H1 (cell line): ENCODE data around the gene C19orf53. TPM values are rescaled to one million over a fixed set of nuclear protein-coding genes. Genes with fewer than 3 reads are reported as not detected.

Experiments
- CTCF ChIA-PET: fragments of 300-600 bp; sonication (Branson Sonifier 250); formaldehyde crosslinking; loops from one replicate; lab custom pipeline; 2021; ENCODE audit not compliant: partially characterized antibody; lab: Charles Lee
- POLR2A ChIA-PET: fragments of 300-600 bp; sonication (Branson Sonifier 250); formaldehyde crosslinking; loops from one replicate; lab custom pipeline; 2021; ENCODE audit warnings: inconsistent platforms; ENCODE audit not compliant: partially characterized antibody; lab: Charles Lee
- DNase-seq, 2 experiments: peaks; one replicate each; pipeline versions ENCODE4 v3.0.0 to v3.0.0-alpha.2; 2010 to 2022; ENCODE audit warnings: low spot score in 2 of 2, low read depth in 1 of 2, mixed read lengths in 1 of 2
- FAIRE-seq: peaks from 2 replicates; lab custom pipeline; 2011; peaks lifted over from hg19 to GRCh38; lab: Jason Lieb, UNC
- H2AFZ ChIP-seq: 2 replicates; pipeline ENCODE4 v1.8.1; 2012; ENCODE audit warnings: low read length, inconsistent platforms
- H2AK5ac ChIP-seq: 2 replicates; pipeline ENCODE4 v1.6.1; 2013; ENCODE audit warnings: low read depth, low read length
- H2BK120ac ChIP-seq: replicated peaks from 2 replicates; pipeline ENCODE3; 2013; ENCODE audit warnings: low read depth, low read length, inconsistent platforms
- H2BK12ac ChIP-seq: 2 replicates; pipeline ENCODE4 v1.6.1; 2013; ENCODE audit warnings: low read depth, low read length
- H2BK15ac ChIP-seq: 2 replicates; pipeline ENCODE4 v1.6.1; 2013; ENCODE audit warnings: low read length
- H2BK20ac ChIP-seq: 2 replicates; pipeline ENCODE4 v1.6.1; 2013; ENCODE audit warnings: low read length
- H2BK5ac ChIP-seq: 2 replicates; pipeline ENCODE4 v1.6.1; 2013; ENCODE audit warnings: low read depth, low read length
- H3K14ac ChIP-seq: 2 replicates; pipeline ENCODE4 v1.6.1; 2013; ENCODE audit warnings: inconsistent platforms; ENCODE audit not compliant: insufficient read length
- H3K18ac ChIP-seq: 2 replicates; pipeline ENCODE4 v1.6.1; 2013; ENCODE audit warnings: low read length; ENCODE audit errors: extremely low read depth
- H3K23ac ChIP-seq: 2 replicates; pipeline ENCODE4 v1.6.1; 2013; ENCODE audit warnings: inconsistent platforms; ENCODE audit not compliant: insufficient read length
- H3K23me2 ChIP-seq: 2 replicates; pipeline ENCODE4 v1.6.1; 2013; ENCODE audit warnings: low read depth, low read length
- H3K27ac ChIP-seq: 2 replicates; pipeline ENCODE4 v1.6.1; 2011; ENCODE audit warnings: low read depth, low read length, inconsistent platforms
- H3K27me3 ChIP-seq, 4 experiments: replicated peaks in 1 of 4; 1 replicate in 1 of 4; 2 replicates in 3 of 4; pipeline versions ENCODE4 v1.6.1 to v1.8.1; 2011 to 2013; ENCODE audit warnings: low read length in 3 of 4, mild to moderate bottlenecking in 3 of 4, inconsistent platforms in 2 of 4, mixed read lengths in 2 of 4, moderate library complexity in 1 of 4; ENCODE audit not compliant: control insufficient read depth in 3 of 4, insufficient read depth in 3 of 4; ENCODE audit errors: extremely low read depth in 1 of 4
- H3K36me3 ChIP-seq, 4 experiments: 2 replicates each; pipeline versions ENCODE4 v1.6.1 to v1.8.1; 2011 to 2013; ENCODE audit warnings: mild to moderate bottlenecking in 4 of 4, low read length in 3 of 4, moderate library complexity in 2 of 4, control low read depth in 1 of 4, inconsistent platforms in 1 of 4; ENCODE audit not compliant: insufficient read depth in 4 of 4, control insufficient read depth in 2 of 4
- H3K4ac ChIP-seq: replicated peaks from 2 replicates; pipeline ENCODE3; 2013; ENCODE audit warnings: low read length, low read depth, mixed read lengths, inconsistent platforms; ENCODE audit not compliant: insufficient read length
- H3K4me1 ChIP-seq, 4 experiments: replicated peaks in 1 of 4; 1 replicate in 1 of 4; 2 replicates in 3 of 4; pipeline versions ENCODE4 v1.6.1 to v1.8.1; 2011 to 2013; ENCODE audit warnings: low read length in 3 of 4, inconsistent platforms in 2 of 4, mixed read lengths in 1 of 4; ENCODE audit not compliant: insufficient read depth in 4 of 4, control insufficient read depth in 3 of 4
- H3K4me2 ChIP-seq, 2 experiments: 2 replicates each; pipeline versions ENCODE4 v1.6.1 to v1.8.1; 2011 to 2013; ENCODE audit warnings: low read depth in 2 of 2, low read length in 2 of 2, control low read depth in 1 of 2, inconsistent platforms in 1 of 2, mild to moderate bottlenecking in 1 of 2; ENCODE audit not compliant: insufficient read depth in 1 of 2
- H3K4me3 ChIP-seq, 4 experiments: fragments of 200-600, 300-600 bp in 1 of 4; sonication (generic), shearing (Covaris generic), sonication (Bioruptor Twin) in 1 of 4; 2 replicates each; pipeline versions ENCODE4 v1.5.1 to v1.8.1; 2011 to 2016; ENCODE audit warnings: low read length in 4 of 4, low read depth in 3 of 4, control low read depth in 2 of 4, inconsistent platforms in 2 of 4, mild to moderate bottlenecking in 2 of 4, mixed read lengths in 1 of 4, moderate library complexity in 1 of 4; ENCODE audit not compliant: insufficient read depth in 2 of 4; ENCODE audit errors: extremely low read depth in 1 of 4
- H3K56ac ChIP-seq: replicated peaks from 2 replicates; pipeline ENCODE3; 2013; ENCODE audit warnings: low read depth, mild to moderate bottlenecking, mixed read lengths, low read length, inconsistent platforms; ENCODE audit not compliant: insufficient read length
- H3K79me1 ChIP-seq: 2 replicates; pipeline ENCODE4 v1.6.1; 2013; ENCODE audit warnings: low read depth, low read length, control low read depth
- H3K79me2 ChIP-seq, 2 experiments: 2 replicates each; pipeline versions ENCODE4 v1.6.1 to v1.8.1; 2012 to 2013; ENCODE audit warnings: low read length in 2 of 2, mild to moderate bottlenecking in 2 of 2, inconsistent platforms in 1 of 2; ENCODE audit not compliant: insufficient read depth in 2 of 2, control insufficient read depth in 1 of 2
- H3K9ac ChIP-seq, 4 experiments: replicated peaks in 1 of 4; 1 replicate in 1 of 4; 2 replicates in 3 of 4; pipeline versions ENCODE4 v1.6.1 to v1.8.1; 2011 to 2013; ENCODE audit warnings: low read depth in 3 of 4, low read length in 3 of 4, control low read depth in 2 of 4, mild to moderate bottlenecking in 2 of 4, moderate library complexity in 2 of 4, inconsistent platforms in 1 of 4; ENCODE audit errors: extremely low read depth in 1 of 4
- H3K9me3 ChIP-seq, 2 experiments: 2 replicates each; pipeline versions ENCODE4 v1.6.1 to v1.8.1; 2012 to 2013; ENCODE audit warnings: mild to moderate bottlenecking in 2 of 2, moderate library complexity in 2 of 2, control low read depth in 1 of 2, inconsistent platforms in 1 of 2, low read depth in 1 of 2, low read length in 1 of 2, mixed read lengths in 1 of 2; ENCODE audit not compliant: insufficient read depth in 2 of 2
- H4K20me1 ChIP-seq, 2 experiments: replicated peaks in 1 of 2; 2 replicates each; pipeline versions ENCODE3 to v1.8.1; 2011 to 2013; ENCODE audit warnings: inconsistent platforms in 2 of 2, low read length in 2 of 2, mild to moderate bottlenecking in 1 of 2; ENCODE audit not compliant: insufficient read depth in 2 of 2, control insufficient read depth in 1 of 2
- H4K5ac ChIP-seq: 2 replicates; pipeline ENCODE4 v1.6.1; 2013; ENCODE audit warnings: low read length, low read depth, mixed read lengths, inconsistent platforms; ENCODE audit not compliant: insufficient read length
- H4K8ac ChIP-seq: 2 replicates; pipeline ENCODE4 v1.8.0; 2013; ENCODE audit warnings: mild to moderate bottlenecking, moderate library complexity, low read length, inconsistent platforms; ENCODE audit not compliant: insufficient read depth; ENCODE audit errors: extremely low read depth
- H4K91ac ChIP-seq: replicated peaks from 2 replicates; pipeline ENCODE3; 2013; ENCODE audit warnings: low read length, mixed read lengths, inconsistent platforms; ENCODE audit not compliant: insufficient read length
- TEAD4 ChIP-seq: IDR thresholded peaks from 2 replicates; pipeline ENCODE4 v1.6.1; 2012; ENCODE audit warnings: low read depth, low read length, inconsistent platforms, mixed read lengths
- polyA plus RNA-seq, 7 experiments: library from polyadenylated mRNA; depleted of rRNA in 3 of 7; stranded (reverse) in 5 of 7; unstranded in 2 of 7; fragments of >200 nt in 5 of 7; fragments of 200-250 nt in 2 of 7; gene quantifications; 1 replicate in 5 of 7; 2 replicates in 1 of 7; 4 replicates in 1 of 7; pipeline versions ENCODE4 v1.2.1 to v1.2.3, GENCODE V29; 2011 to 2013; ENCODE audit warnings: missing spikeins in 2 of 7, mixed read lengths in 2 of 7
- total RNA-seq: library from RNA; stranded (reverse); fragmentation: NEBNext Ultra II Directional; extraction: Animal tissue kit (Norgen Biotek cat#: 25700); gene quantifications from 2 replicates; pipeline ENCODE4 v1.2.1, GENCODE V29; 2021
- TF ChIP-seq, protein P1 (sequence below), 3 experiments: IDR thresholded peaks; 1 replicate in 2 of 3; 2 replicates in 1 of 3; pipeline versions ENCODE4 v1.5.1 to v1.6.1; 2011; ENCODE audit warnings: low read length in 3 of 3, mild to moderate bottlenecking in 3 of 3, inconsistent platforms in 2 of 3, low read depth in 1 of 3, moderate library complexity in 1 of 3; ENCODE audit not compliant: insufficient read depth in 1 of 3; ENCODE audit errors: control extremely low read depth in 1 of 3

The C19orf53 gene
- total and polyA plus RNA-seq, 2 of the 8 experiments (the other 6 are each of a cell fraction or from before 2014, with no cell fraction given), result 104 to 169 TPM

DNA sequence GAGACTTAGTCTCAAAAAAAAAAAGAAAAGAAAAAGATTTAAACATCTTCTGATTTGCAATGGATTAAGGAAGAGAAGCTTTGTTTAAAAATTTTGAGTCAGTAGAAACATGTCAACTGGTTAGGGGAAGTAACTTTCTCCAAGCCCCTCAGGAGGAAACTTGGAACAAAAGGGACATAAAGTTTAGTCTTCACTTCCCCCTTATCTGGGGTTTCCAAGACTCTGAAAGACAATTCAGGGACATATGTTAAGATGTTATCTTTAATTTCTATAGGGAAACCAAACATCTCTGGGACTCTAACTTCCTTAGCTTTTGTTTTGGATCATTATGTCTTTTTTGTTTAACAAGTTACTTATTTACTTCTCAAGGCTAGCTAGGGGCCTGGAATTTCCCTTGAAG lies 30.1 kb upstream of the C19orf53 start:
- no peaks in the 10 kb centered on the region; a peak in 1 of 4 replicates for H3K9me3 ChIP-seq
- FAIRE-seq (no peak), DNase-seq (no peak)

More for the DNA sequence above, 30.1 kb upstream of the C19orf53 start:
- Histone ChIP-seq H3K27me3 (no peaks in the 10 kb centered on the region), H2AFZ (no peak overlapping the region), H4K20me1 (no peaks in the 10 kb centered on the region), H3K4me1 (peaks cover 0 to 5% (median 3%) of the 10 kb centered on the region in 4 experiments; a peak in 3 of 7 replicates), H4K8ac (no peak overlapping the region), H2BK20ac (no peak overlapping the region), H3K23ac (no peak overlapping the region), H4K91ac (no peak overlapping the region), H2BK5ac (no peak overlapping the region), H3K36me3 (no peaks in the 10 kb centered on the region), H4K5ac (no peak overlapping the region), H2BK15ac (no peak overlapping the region), H3K4me2 (no peak overlapping the region), H3K14ac (no peak overlapping the region), H2BK120ac (no peak overlapping the region), H3K79me1 (peaks cover 2% of the 10 kb centered on the region; the same call in 1 of the 2 replicates), H3K4me3 (no peak overlapping the region), H3K18ac (no peak overlapping the region), H3K56ac (no peak overlapping the region), H3K27ac (no peak overlapping the region), H2AK5ac (no peak overlapping the region), H3K4ac (no peak overlapping the region), H3K23me2 (peaks cover 6% of the 10 kb centered on the region; the same call in 1 of the 2 replicates), H2BK12ac (no peak overlapping the region), H3K9ac (no peak overlapping the region), H3K79me2 (no peaks in the 10 kb centered on the region; a peak in 1 of 4 replicates)
- POLR2A ChIA-PET, result interaction anchor here (0.6 to 0.7 kb wide), 3 partner anchors 11 to 51 kb away, joined by 3 to 4 read pairs (median 3); partner anchors contain the start of gene ZSWIM4
- CTCF ChIA-PET, result interaction anchor here (0.7 kb wide), 1 partner anchor 463 kb away, joined by 3 read pairs; no protein-coding TSS in a partner anchor
- no peak for TF ChIP-seq TEAD4
- TF ChIP-seq, protein P1, sequence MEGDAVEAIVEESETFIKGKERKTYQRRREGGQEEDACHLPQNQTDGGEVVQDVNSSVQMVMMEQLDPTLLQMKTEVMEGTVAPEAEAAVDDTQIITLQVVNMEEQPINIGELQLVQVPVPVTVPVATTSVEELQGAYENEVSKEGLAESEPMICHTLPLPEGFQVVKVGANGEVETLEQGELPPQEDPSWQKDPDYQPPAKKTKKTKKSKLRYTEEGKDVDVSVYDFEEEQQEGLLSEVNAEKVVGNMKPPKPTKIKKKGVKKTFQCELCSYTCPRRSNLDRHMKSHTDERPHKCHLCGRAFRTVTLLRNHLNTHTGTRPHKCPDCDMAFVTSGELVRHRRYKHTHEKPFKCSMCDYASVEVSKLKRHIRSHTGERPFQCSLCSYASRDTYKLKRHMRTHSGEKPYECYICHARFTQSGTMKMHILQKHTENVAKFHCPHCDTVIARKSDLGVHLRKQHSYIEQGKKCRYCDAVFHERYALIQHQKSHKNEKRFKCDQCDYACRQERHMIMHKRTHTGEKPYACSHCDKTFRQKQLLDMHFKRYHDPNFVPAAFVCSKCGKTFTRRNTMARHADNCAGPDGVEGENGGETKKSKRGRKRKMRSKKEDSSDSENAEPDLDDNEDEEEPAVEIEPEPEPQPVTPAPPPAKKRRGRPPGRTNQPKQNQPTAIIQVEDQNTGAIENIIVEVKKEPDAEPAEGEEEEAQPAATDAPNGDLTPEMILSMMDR (IDR thresholded peaks at IDR 0.05; ENCODE audit: control extremely low read depth in 1 of 3, insufficient read depth in 1 of 3, low read depth in 1 of 3, low read length in 3 of 3), result no peak
